ENCODE results near the gene UBC. TPM values are rescaled to one million over a fixed set of nuclear protein-coding genes. Genes with fewer than 3 reads are reported as not detected.
A peak's percentile ranks its signal among the peaks of the same experiment; 100 is the strongest.

UBC gene
- total and polyA plus RNA-seq, 8 donors = 409 to 1,431 (median 1,011) TPM

GRCh38 chr12:124861898-124862676 is 52.4 kb downstream of the UBC start:
- H3K27ac ChIP-seq = no peak overlapping the region
- no peaks in the 10 kb centered on the region for H3K9me3 ChIP-seq
- peak overlapping the region in 1 of 4 donors; percentile 95 for H3K4me3 ChIP-seq
- TF ChIP-seq EP300 (IDR thresholded peaks at IDR 0.05) = no peak
- no peak for TF ChIP-seq POLR2A (IDR thresholded peaks at IDR 0.05)
- no peak for TF ChIP-seq POLR2AphosphoS5 (IDR thresholded peaks at IDR 0.05)
- TF ChIP-seq CTCF (IDR thresholded peaks at IDR 0.05) = no peak
- no peak for DNase-seq
- H3K4me1 ChIP-seq = peaks cover 12 to 47% (median 31%) of the 10 kb centered on the region in 4 donors
- intact Hi-C loops (cut with DNase I; ENCODE audit: low total_unique reads) = no loop called here
- no peaks in the 10 kb centered on the region for H3K27me3 ChIP-seq
- WGBS, 5 donors = 76 to 84% (median 81%) methylated on average over 8 of the region's 8 CpGs
- no peaks in the 10 kb centered on the region for H3K36me3 ChIP-seq

Small RNA genes within 50 kb of the gene (small RNA-seq; reads per million reads assigned to genes)
- 0 reads per million in 4 donors for gene MIR5188
- gene RNU6-927P = 0 reads per million in 4 donors

Other genes with a start within 250 kb of the UBC start
- gene SCARB1, start 50.8 kb downstream of the UBC start, total RNA-seq = 10 to 100 TPM in 2 of 5 donors, 1 to 10 TPM in 3; 2.9 to 63.7 (median 8.3) TPM
- 10 to 100 TPM in 1 of 3 donors, 1 to 10 TPM in 2; 6.7 to 19.4 (median 9.3) TPM for gene SCARB1, start 50.8 kb downstream of the UBC start, polyA plus RNA-seq
- gene DHX37, start 74.5 kb upstream of the UBC start, total RNA-seq = 10 to 100 TPM in 3 of 5 donors, 1 to 10 TPM in 2; 1.8 to 22.0 (median 17.4) TPM
- gene DHX37, start 74.5 kb upstream of the UBC start, polyA plus RNA-seq = 10 to 100 TPM in 1 of 3 donors, 1 to 10 TPM in 2; 6.6 to 10.5 (median 8.3) TPM
- 10 to 100 TPM in 3 of 5 donors, 1 to 10 TPM in 2; 1.2 to 24.3 (median 19.4) TPM for gene BRI3BP, start 79.0 kb upstream of the UBC start, total RNA-seq
- gene BRI3BP, start 79.0 kb upstream of the UBC start, polyA plus RNA-seq = 1 to 10 TPM; 1.7 to 5.2 (median 3.1) TPM
- gene AACS, start 150.8 kb upstream of the UBC start, total RNA-seq = 10 to 100 TPM; 23.9 to 56.5 (median 26.3) TPM
- 10 to 100 TPM; 15.0 to 20.2 (median 17.9) TPM for gene AACS, start 150.8 kb upstream of the UBC start, polyA plus RNA-seq

Data from stomach (tissue), 9 donors.